DND-41 (cell line): ENCODE data around the gene TEDC2.

ENCODE experiments used
- ATAC-seq: fragments of 200-7000 bp; cut with Tn5 transposase; 3 replicates; pipeline ENCODE4 v1.9.1; 2021; ENCODE audit warnings: low read depth; ENCODE audit not compliant: insufficient read depth
- DNase-seq: peaks from one replicate; pipeline ENCODE4 v3.0.0-alpha.2; 2020
- H2AFZ ChIP-seq: 2 replicates; pipeline ENCODE4 v1.6.0; 2012; ENCODE audit warnings: low read depth, low read length
- H3K27ac ChIP-seq: 2 replicates; pipeline ENCODE4 v1.5.1; 2012; ENCODE audit warnings: low read length, inconsistent platforms
- H3K27me3 ChIP-seq: fragments of 200-600 bp; sonication (generic); 2 replicates; pipeline ENCODE4 v1.6.0; 2012; ENCODE audit warnings: low read length, mild to moderate bottlenecking, inconsistent platforms; ENCODE audit not compliant: insufficient read depth, poor library complexity
- H3K36me3 ChIP-seq: 2 replicates; pipeline ENCODE4 v1.5.1; 2012; ENCODE audit warnings: low read length, inconsistent platforms; ENCODE audit not compliant: insufficient read depth
- H3K4me1 ChIP-seq: 2 replicates; pipeline ENCODE4 v1.5.1; 2012; ENCODE audit warnings: mild to moderate bottlenecking, low read length; ENCODE audit not compliant: insufficient read depth
- H3K4me2 ChIP-seq: 2 replicates; pipeline ENCODE4 v1.6.0; 2012; ENCODE audit warnings: mild to moderate bottlenecking, moderate library complexity, low read length, inconsistent platforms; ENCODE audit not compliant: insufficient read depth
- H3K4me3 ChIP-seq, 2 experiments: fragments of 200-600 bp in 1 of 2; shearing (Covaris generic) in 1 of 2; 2 replicates each; pipeline ENCODE4 v1.5.1; 2012 to 2016; ENCODE audit warnings: inconsistent platforms in 2 of 2, low read length in 2 of 2, mild to moderate bottlenecking in 2 of 2, low read depth in 1 of 2, moderate library complexity in 1 of 2
- H3K79me2 ChIP-seq: 2 replicates; pipeline ENCODE4 v1.6.0; 2012; ENCODE audit warnings: low read length, inconsistent platforms; ENCODE audit not compliant: insufficient read depth
- H3K9ac ChIP-seq: 2 replicates; pipeline ENCODE4 v1.6.0; 2012; ENCODE audit warnings: low read depth, mild to moderate bottlenecking, inconsistent platforms, low read length, moderate library complexity
- H3K9me3 ChIP-seq: 2 replicates; pipeline ENCODE4 v1.5.1; 2012; ENCODE audit warnings: low read length, moderate library complexity, mild to moderate bottlenecking, inconsistent platforms; ENCODE audit not compliant: insufficient read depth, severe bottlenecking
- H4K20me1 ChIP-seq: 2 replicates; pipeline ENCODE4 v1.6.0; 2012; ENCODE audit warnings: low read length; ENCODE audit not compliant: insufficient read depth
- CTCF ChIP-seq: IDR thresholded peaks from 2 replicates; pipeline ENCODE4 v1.5.1; 2012; ENCODE audit warnings: borderline replicate concordance, low read length, moderate library complexity, mild to moderate bottlenecking; ENCODE audit not compliant: poor library complexity, severe bottlenecking; ENCODE audit errors: extremely low read depth
- EZH2 ChIP-seq: IDR thresholded peaks from 3 replicates; pipeline ENCODE4 v1.6.1; 2012; ENCODE audit warnings: borderline replicate concordance, low read depth, mild to moderate bottlenecking, moderate library complexity, low read length, inconsistent platforms; ENCODE audit not compliant: severe bottlenecking

TEDC2 gene

GRCh38 chr16:2482708-2483534 lies 23.0 kb downstream of the TEDC2 start:
- no peak overlapping the region for H2AFZ ChIP-seq
- no peaks in the 10 kb centered on the region for H3K4me1 ChIP-seq
- H3K27ac ChIP-seq, result no peak overlapping the region
- peaks cover 85% of the 10 kb centered on the region for H4K20me1 ChIP-seq
- H3K9me3 ChIP-seq, result no peaks in the 10 kb centered on the region
- H3K9ac ChIP-seq, result no peak overlapping the region
- ATAC-seq (peak; percentile 24; the same call in 1 of the 3 replicates), DNase-seq (no peak)
- TF ChIP-seq CTCF (no peak), EZH2 (no peak)
- H3K79me2 ChIP-seq, result peaks cover 84% of the 10 kb centered on the region
- peaks cover 7% of the 10 kb centered on the region; the same call in 1 of the 2 replicates for H3K36me3 ChIP-seq
- no peaks in the 10 kb centered on the region for H3K27me3 ChIP-seq
- no peak overlapping the region for H3K4me3 ChIP-seq
- H3K4me2 ChIP-seq, result no peak overlapping the region

- Histone ChIP-seq H3K4me1 (no peaks in the 10 kb centered on the region), H3K9ac (no peak overlapping the region), H3K36me3 (peaks cover 7% of the 10 kb centered on the region; the same call in 1 of the 2 replicates), H3K4me2 (no peak overlapping the region), H3K27ac (no peak overlapping the region), H3K79me2 (peaks cover 78% of the 10 kb centered on the region), H3K4me3 (no peak overlapping the region), H3K27me3 (no peaks in the 10 kb centered on the region), H3K9me3 (no peaks in the 10 kb centered on the region), H4K20me1 (peaks cover 79% of the 10 kb centered on the region), H2AFZ (no peak overlapping the region)
- DNase-seq (no peak), ATAC-seq (no peak)
- TF ChIP-seq CTCF, result no peak
- no peak for TF ChIP-seq EZH2
Observed at GRCh38 chr16:2483939-2484897, 24.3 kb downstream of the TEDC2 start.

GRCh38 chr16:2484898-2485508 lies 25.1 kb downstream of the TEDC2 start:
- Histone ChIP-seq H3K9me3 (no peaks in the 10 kb centered on the region), H3K4me3 (no peak overlapping the region), H3K36me3 (peaks cover 9% of the 10 kb centered on the region), H3K4me2 (no peak overlapping the region), H3K27me3 (no peaks in the 10 kb centered on the region), H2AFZ (no peak overlapping the region), H3K9ac (no peak overlapping the region), H3K4me1 (no peaks in the 10 kb centered on the region), H4K20me1 (peaks cover 82% of the 10 kb centered on the region), H3K79me2 (peaks cover 77% of the 10 kb centered on the region), H3K27ac (no peak overlapping the region)
- ATAC-seq, result no peak
- TF ChIP-seq EZH2, result no peak
- no peak for TF ChIP-seq CTCF
- no peak for DNase-seq
